GM12878 (cell line): Measurements from ENCODE around the gene INPP5D. TPM values are rescaled to one million over a fixed set of nuclear protein-coding genes. Genes with fewer than 3 reads are reported as not detected.

ENCODE experiments used
- ATAC-seq: fragments of 200-7000 bp; cut with Tn5 transposase; 3 replicates; pipeline ENCODE4 v1.9.1; 2020; ENCODE audit warnings: mild to moderate bottlenecking, moderate library complexity
- BruUV-seq: library from RNA; stranded (reverse); fragments of 400-500 nt; replicated peaks from 2 replicates; lab custom pipeline; 2021; lab: Mats Ljungman, UMichigan
- CTCF ChIA-PET: fragments of 300-600 bp; sonication (Branson Sonifier 250); formaldehyde crosslinking; extraction: SDS; loops from one replicate; lab custom pipeline; 2021; ENCODE audit warnings: inconsistent platforms; lab: Yijun Ruan, JAX
- POLR2A ChIA-PET: fragments of 350-600 bp; formaldehyde crosslinking; extraction: SDS; loops from one replicate; lab custom pipeline; 2021; ENCODE audit warnings: inconsistent platforms; lab: Charles Lee
- RAD21 ChIA-PET: fragments of 300-600 bp; sonication (Branson Sonifier 250); formaldehyde crosslinking; loops from one replicate; lab custom pipeline; 2023; ENCODE audit warnings: antibody characterized with exemption; ENCODE audit not compliant: unreplicated experiment; lab: Charles Lee
- SMC1A ChIA-PET: fragments of 300-600 bp; sonication (Branson Sonifier 250); formaldehyde crosslinking; loops from one replicate; lab custom pipeline; 2023; ENCODE audit not compliant: unreplicated experiment, uncharacterized antibody; lab: Charles Lee
- DNase-seq: peaks from one replicate; pipeline ENCODE4 v3.0.0-alpha.2; 2011; ENCODE audit warnings: low read depth, low spot score
- FAIRE-seq: peaks from 3 replicates; lab custom pipeline; 2011; peaks lifted over from hg19 to GRCh38; lab: Jason Lieb, UNC
- H2AFZ ChIP-seq: 2 replicates; pipeline ENCODE4 v1.6.0; 2011; ENCODE audit warnings: low read depth, low read length, control low read depth; ENCODE audit not compliant: control insufficient read depth
- H3K27ac ChIP-seq: 2 replicates; pipeline ENCODE4 v1.5.1; 2011; ENCODE audit warnings: control low read depth; ENCODE audit not compliant: control insufficient read depth, insufficient read depth
- H3K27me3 ChIP-seq, 2 experiments: replicated peaks in 1 of 2; 2 replicates each; pipeline versions ENCODE4 v1.6.0 to v1.6.1; 2011; ENCODE audit warnings: low read length in 1 of 2; ENCODE audit not compliant: control insufficient read depth in 2 of 2, insufficient read depth in 2 of 2
- H3K36me3 ChIP-seq, 2 experiments: 2 replicates each; pipeline ENCODE4 v1.5.1; 2011; ENCODE audit warnings: low read length in 1 of 2; ENCODE audit not compliant: control insufficient read depth in 2 of 2, insufficient read depth in 2 of 2
- H3K4me1 ChIP-seq: 2 replicates; pipeline ENCODE4 v1.6.1; 2011; ENCODE audit warnings: mild to moderate bottlenecking, low read length, moderate library complexity, mixed read lengths; ENCODE audit not compliant: control insufficient read depth, insufficient read depth
- H3K4me2 ChIP-seq: 2 replicates; pipeline ENCODE4 v1.6.0; 2011; ENCODE audit warnings: control low read depth; ENCODE audit not compliant: control insufficient read depth, insufficient read depth
- H3K4me3 ChIP-seq: fragments of 200-600 bp; sonication (generic); 2 replicates; pipeline ENCODE4 v1.5.1; 2016
- H3K79me2 ChIP-seq: 2 replicates; pipeline ENCODE4 v1.6.0; 2011; ENCODE audit warnings: low read length; ENCODE audit not compliant: control insufficient read depth, insufficient read depth
- H3K9ac ChIP-seq: 2 replicates; pipeline ENCODE4 v1.8.0; 2011; ENCODE audit warnings: low read length, control low read depth, mixed read lengths; ENCODE audit not compliant: control insufficient read depth, insufficient read depth
- H3K9me3 ChIP-seq: replicated peaks from 3 replicates; pipeline ENCODE4 v1.5.1; 2011; ENCODE audit warnings: mild to moderate bottlenecking, low read length; ENCODE audit not compliant: control insufficient read depth, insufficient read depth
- H4K20me1 ChIP-seq: 2 replicates; pipeline ENCODE4 v1.6.0; 2011; ENCODE audit not compliant: control insufficient read depth, insufficient read depth
- ATF2 ChIP-seq: IDR thresholded peaks from 2 replicates; pipeline ENCODE4 v1.6.1; 2012; ENCODE audit warnings: low read length, inconsistent platforms
- ATF7 ChIP-seq: fragments of 450-650 bp; IDR thresholded peaks from 2 replicates; pipeline ENCODE4 v1.6.1; 2016; ENCODE audit warnings: low read depth, mild to moderate bottlenecking
- CEBPB ChIP-seq, 2 experiments: fragments of 150-350 bp in 1 of 2; IDR thresholded peaks; 2 replicates each; pipeline ENCODE4 v1.6.1; 2012 to 2014; ENCODE audit warnings: low read depth in 2 of 2, low read length in 2 of 2, borderline replicate concordance in 1 of 2, inconsistent platforms in 1 of 2
- EP300 ChIP-seq, 2 experiments: fragments of 150-350 bp in 1 of 2; IDR thresholded peaks; 2 replicates each; pipeline ENCODE4 v1.6.1; 2011 to 2012; ENCODE audit warnings: low read depth in 2 of 2, low read length in 2 of 2, borderline replicate concordance in 1 of 2, improper control_type of control experiment in 1 of 2, inconsistent platforms in 1 of 2; ENCODE audit not compliant: control insufficient read depth in 1 of 2
- FOXM1 ChIP-seq: IDR thresholded peaks from 2 replicates; pipeline ENCODE4 v1.6.1; 2012; ENCODE audit warnings: low read depth, mild to moderate bottlenecking, inconsistent platforms, low read length, moderate library complexity
- IRF3 ChIP-seq: fragments of 450-650 bp; IDR thresholded peaks from 2 replicates; pipeline ENCODE4 v1.6.1; 2014; ENCODE audit warnings: mild to moderate bottlenecking
- PAX8 ChIP-seq: fragments of 450-650 bp; IDR thresholded peaks from 2 replicates; pipeline ENCODE4 v1.6.1; 2017; ENCODE audit warnings: mild to moderate bottlenecking, moderate library complexity
- POLR2A ChIP-seq: IDR thresholded peaks from 2 replicates; pipeline ENCODE4 v1.6.1; 2011; ENCODE audit warnings: low read depth, mild to moderate bottlenecking, low read length
- POLR2AphosphoS5 ChIP-seq: IDR thresholded peaks from 2 replicates; pipeline ENCODE4 v1.6.1; 2011; ENCODE audit warnings: mild to moderate bottlenecking, low read length, inconsistent platforms
- POU2F2 ChIP-seq: IDR thresholded peaks from 3 replicates; pipeline ENCODE4 v1.6.1; 2011; ENCODE audit warnings: low read depth, mild to moderate bottlenecking, low read length, borderline replicate concordance
- SKIL ChIP-seq: fragments of 450-650 bp; IDR thresholded peaks from 2 replicates; pipeline ENCODE4 v1.6.1; 2017; ENCODE audit warnings: mild to moderate bottlenecking, low read depth, inconsistent platforms; ENCODE audit not compliant: poor library complexity, severe bottlenecking
- ZNF207 ChIP-seq: fragments of 450-650 bp; IDR thresholded peaks from 2 replicates; pipeline ENCODE4 v1.6.1; 2014; ENCODE audit warnings: antibody characterized with exemption, mild to moderate bottlenecking, borderline replicate concordance
- WGBS: methylation state at CpG from one replicate; pipeline ENCODE4 v1.1.6; 2016; ENCODE audit warnings: low lambda C conversion rate; ENCODE audit not compliant: insufficient replicate concordance, insufficient coverage; ENCODE audit errors: missing lambda C conversion rate; 5-methylcytosine and 5-hydroxymethylcytosine counted together
- in situ Hi-C: fragments of 300-500 bp; cut with MboI; formaldehyde crosslinking; loops from 9 replicates; pipeline ENCODE4 v1.14.3; 2018; ENCODE audit warnings: mixed read lengths
- intact Hi-C: fragments of 100-400 bp; cut with micrococcal nuclease; formaldehyde crosslinking; loops from one replicate; pipeline ENCODE4 v1.14.2; 2022; ENCODE audit not compliant: unreplicated experiment
- polyA plus RNA-seq, 11 experiments: library from polyadenylated mRNA; depleted of rRNA in 4 of 11; unstranded in 6 of 11; stranded (reverse) in 5 of 11; fragments of >200 nt; fragmentation: Nextera tagmentation in 4 of 11; fragmentation: Illumina TruSeq in 1 of 11; extraction: Ambion mirVana in 4 of 11; extraction: Trizol in 1 of 11; gene quantifications; 1 replicate in 1 of 11; 2 replicates in 10 of 11; pipeline versions ENCODE4 v1.2.1 to v1.2.3, GENCODE V29; 2011 to 2016; ENCODE audit warnings: inconsistent platforms in 2 of 11, missing spikeins in 2 of 11, low read depth in 1 of 11
- total RNA-seq, 4 experiments: library from RNA; depleted of rRNA in 3 of 4; stranded (reverse); fragments of >200 nt in 3 of 4; fragmentation: Illumina TruSeq in 1 of 4; extraction: Trizol in 1 of 4; gene quantifications; 2 replicates each; pipeline versions ENCODE4 v1.2.1 to v1.2.3, GENCODE V29; 2013 to 2021
- TF ChIP-seq, protein P1 (sequence below): IDR thresholded peaks from 2 replicates; pipeline ENCODE4 v1.6.1; 2011; ENCODE audit warnings: low read depth, mild to moderate bottlenecking, low read length, moderate library complexity, borderline replicate concordance; ENCODE audit errors: extremely low read depth
- TF ChIP-seq, protein P2 (sequence below): fragments of 150-350 bp; IDR thresholded peaks from 2 replicates; pipeline ENCODE4 v1.6.1; 2014; ENCODE audit warnings: mild to moderate bottlenecking, low read depth, low read length
- TF ChIP-seq, protein P3 (sequence below): fragments of 450-650 bp; formaldehyde crosslinking; IDR thresholded peaks from 2 replicates; pipeline ENCODE4 v1.4.0; 2022; ENCODE audit warnings: mild to moderate bottlenecking, moderate library complexity

The INPP5D gene
- total and polyA plus RNA-seq, 10 of the 15 experiments (the other 5 are each of a cell fraction or from before 2014, with no cell fraction given), result 11.8 to 139 (median 88.8) TPM

DNA sequence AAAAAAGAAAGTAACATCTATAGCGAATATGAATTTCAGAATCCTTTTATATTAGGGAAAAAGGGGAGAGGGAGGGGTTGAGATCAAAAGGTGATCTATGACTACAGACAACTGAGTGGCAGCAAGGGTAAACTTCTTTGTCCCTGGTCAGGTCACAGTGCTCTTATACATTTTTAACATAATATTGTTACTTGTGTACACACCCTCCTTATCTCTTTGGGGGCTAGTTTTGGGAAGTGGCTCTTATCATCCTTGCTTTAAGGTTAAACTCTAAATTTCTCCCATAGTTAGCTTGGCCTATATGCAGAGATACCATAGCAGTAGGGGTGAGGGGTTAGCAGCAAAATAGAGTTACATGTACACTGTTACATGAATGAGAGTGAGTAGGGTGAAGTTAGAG, 159.7 kb downstream of the INPP5D start:
- H3K4me1 ChIP-seq, result peaks cover 13% of the 10 kb centered on the region
- ATAC-seq (no peak), FAIRE-seq (no peak), DNase-seq (no peak)
- no peak overlapping the region for H3K4me3 ChIP-seq
- in situ Hi-C loops, result no loop called here
- SMC1A ChIA-PET, result no interaction called here
- H3K27me3 ChIP-seq, result no peaks in the 10 kb centered on the region
- CTCF ChIA-PET, result no interaction called here
- H3K9ac ChIP-seq, result no peak overlapping the region
- no peaks in the 10 kb centered on the region for H4K20me1 ChIP-seq
- BruUV-seq, result no TSS peak
- POLR2A ChIA-PET, result interaction anchor here (0.7 kb wide), 1 partner anchor 353 kb away, joined by 5 read pairs; no protein-coding TSS in a partner anchor
- H3K27ac ChIP-seq, result no peak overlapping the region
- H3K4me2 ChIP-seq, result no peak overlapping the region
- H3K36me3 ChIP-seq, result no peaks in the 10 kb centered on the region
- no peak overlapping the region for H2AFZ ChIP-seq
- 71% methylated on average over 1 of the region's 1 CpG for WGBS
- no peaks in the 10 kb centered on the region for H3K9me3 ChIP-seq
- no peaks in the 10 kb centered on the region for H3K79me2 ChIP-seq
- RAD21 ChIA-PET, result no interaction called here
- intact Hi-C loops, result no loop called here
- TF ChIP-seq FOXM1, result no peak
- TF ChIP-seq, protein P1, sequence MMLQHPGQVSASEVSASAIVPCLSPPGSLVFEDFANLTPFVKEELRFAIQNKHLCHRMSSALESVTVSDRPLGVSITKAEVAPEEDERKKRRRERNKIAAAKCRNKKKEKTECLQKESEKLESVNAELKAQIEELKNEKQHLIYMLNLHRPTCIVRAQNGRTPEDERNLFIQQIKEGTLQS, result no peak
- TF ChIP-seq ATF2, result no peak
- TF ChIP-seq POLR2AphosphoS5, result no peak
- TF ChIP-seq, protein P2, sequence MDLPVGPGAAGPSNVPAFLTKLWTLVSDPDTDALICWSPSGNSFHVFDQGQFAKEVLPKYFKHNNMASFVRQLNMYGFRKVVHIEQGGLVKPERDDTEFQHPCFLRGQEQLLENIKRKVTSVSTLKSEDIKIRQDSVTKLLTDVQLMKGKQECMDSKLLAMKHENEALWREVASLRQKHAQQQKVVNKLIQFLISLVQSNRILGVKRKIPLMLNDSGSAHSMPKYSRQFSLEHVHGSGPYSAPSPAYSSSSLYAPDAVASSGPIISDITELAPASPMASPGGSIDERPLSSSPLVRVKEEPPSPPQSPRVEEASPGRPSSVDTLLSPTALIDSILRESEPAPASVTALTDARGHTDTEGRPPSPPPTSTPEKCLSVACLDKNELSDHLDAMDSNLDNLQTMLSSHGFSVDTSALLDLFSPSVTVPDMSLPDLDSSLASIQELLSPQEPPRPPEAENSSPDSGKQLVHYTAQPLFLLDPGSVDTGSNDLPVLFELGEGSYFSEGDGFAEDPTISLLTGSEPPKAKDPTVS, result no peak
- no peak for TF ChIP-seq PAX8
- TF ChIP-seq ZNF207, result no peak
- no peak for TF ChIP-seq SKIL
- TF ChIP-seq, protein P3, sequence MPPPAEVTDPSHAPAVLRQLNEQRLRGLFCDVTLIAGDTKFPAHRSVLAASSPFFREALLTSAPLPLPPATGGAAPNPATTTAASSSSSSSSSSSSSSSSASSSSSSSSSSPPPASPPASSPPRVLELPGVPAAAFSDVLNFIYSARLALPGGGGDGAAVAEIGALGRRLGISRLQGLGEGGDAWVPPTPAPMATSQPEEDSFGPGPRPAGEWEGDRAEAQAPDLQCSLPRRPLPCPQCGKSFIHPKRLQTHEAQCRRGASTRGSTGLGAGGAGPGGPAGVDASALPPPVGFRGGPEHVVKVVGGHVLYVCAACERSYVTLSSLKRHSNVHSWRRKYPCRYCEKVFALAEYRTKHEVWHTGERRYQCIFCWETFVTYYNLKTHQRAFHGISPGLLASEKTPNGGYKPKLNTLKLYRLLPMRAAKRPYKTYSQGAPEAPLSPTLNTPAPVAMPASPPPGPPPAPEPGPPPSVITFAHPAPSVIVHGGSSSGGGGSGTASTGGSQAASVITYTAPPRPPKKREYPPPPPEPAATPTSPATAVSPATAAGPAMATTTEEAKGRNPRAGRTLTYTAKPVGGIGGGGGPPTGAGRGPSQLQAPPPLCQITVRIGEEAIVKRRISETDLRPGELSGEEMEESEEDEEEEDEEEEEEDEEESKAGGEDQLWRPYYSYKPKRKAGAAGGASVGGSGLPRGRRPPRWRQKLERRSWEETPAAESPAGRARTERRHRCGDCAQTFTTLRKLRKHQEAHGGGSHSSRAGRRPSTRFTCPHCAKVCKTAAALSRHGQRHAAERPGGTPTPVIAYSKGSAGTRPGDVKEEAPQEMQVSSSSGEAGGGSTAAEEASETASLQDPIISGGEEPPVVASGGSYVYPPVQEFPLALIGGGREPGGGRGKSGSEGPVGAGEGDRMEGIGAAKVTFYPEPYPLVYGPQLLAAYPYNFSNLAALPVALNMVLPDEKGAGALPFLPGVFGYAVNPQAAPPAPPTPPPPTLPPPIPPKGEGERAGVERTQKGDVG (CRISPR knock-in tag), result no peak
- TF ChIP-seq EP300 (IDR thresholded peaks at IDR 0.05; ENCODE audit: borderline replicate concordance in 1 of 2, control insufficient read depth in 1 of 2, low read depth in 2 of 2, low read length in 2 of 2), result no peak
- TF ChIP-seq CEBPB (IDR thresholded peaks at IDR 0.05; ENCODE audit: borderline replicate concordance in 1 of 2, low read depth in 2 of 2, low read length in 2 of 2), result no peak
- TF ChIP-seq ATF7, result no peak
- TF ChIP-seq POLR2A, result no peak
- TF ChIP-seq POU2F2, result no peak
- TF ChIP-seq IRF3, result no peak
